Sigmoid colon (tissue), 4 donors: ENCODE data around the gene SLC2A13.

Experiments used
- CTCF ChIP-seq, 4 experiments: fragments of 450-650 bp in 3 of 4; fragments of 200-600 bp in 1 of 4; IDR thresholded peaks; one replicate each; pipeline ENCODE4 v1.5.1; 2016 to 2019; ENCODE audit warnings: antibody characterized with exemption in 4 of 4, mild to moderate bottlenecking in 3 of 4, moderate library complexity in 2 of 4
- POLR2AphosphoS5 ChIP-seq, 4 donors: sonication (generic); formaldehyde crosslinking; IDR thresholded peaks; one replicate each; pipeline ENCODE4 v1.6.1; 2017; ENCODE audit warnings: antibody characterized with exemption in 4 of 4

GRCh38 chr12:39866135-39866534 lies 239.7 kb downstream of the SLC2A13 start:
- TF ChIP-seq POLR2AphosphoS5 (IDR thresholded peaks at IDR 0.05) (no peak), CTCF (IDR thresholded peaks at IDR 0.05) (no peak)
